ENCODE measurements around the gene USP4.
"Not testable (repeated sequence)": the region's sequence is repeated elsewhere in the genome, so short reads cannot be mapped to it uniquely, and the experiment has no call there.

USP4 gene

GRCh38 chr3:49255718-49256511 is 83.9 kb downstream of the USP4 start:
- DNase-seq (ENCODE audit: extremely low read depth, insufficient read length): no peak
- no peaks in the 10 kb centered on the region for H3K27me3 ChIP-seq (replicated peaks; ENCODE audit: control insufficient read depth, insufficient read depth, low read length)

GRCh38 chr3:49255112-49255511 is 84.7 kb downstream of the USP4 start:
- Histone ChIP-seq H3K36me3 (ENCODE audit: control insufficient read depth, insufficient read depth, low read length) (no peaks in the 10 kb centered on the region), H3K27me3 (replicated peaks; ENCODE audit: control insufficient read depth, insufficient read depth, low read length) (no peaks in the 10 kb centered on the region), H3K4me3 (replicated peaks; ENCODE audit: low read depth, low read length) (no peak overlapping the region)
- no peak for DNase-seq (ENCODE audit: extremely low read depth, insufficient read length)
- TF ChIP-seq CTCF (IDR thresholded peaks at IDR 0.05; ENCODE audit: insufficient read depth, low read length, poor library complexity, severe bottlenecking): no peak

More at GRCh38 chr3:49255718-49256511, 83.9 kb downstream of the USP4 start:
- no peaks in the 10 kb centered on the region for H3K36me3 ChIP-seq (ENCODE audit: control insufficient read depth, insufficient read depth, low read length)
- no peak for TF ChIP-seq CTCF (IDR thresholded peaks at IDR 0.05; ENCODE audit: insufficient read depth, low read length, poor library complexity, severe bottlenecking)
- no peak overlapping the region for H3K4me3 ChIP-seq (replicated peaks; ENCODE audit: low read depth, low read length)

GRCh38 chr3:49253512-49253911 is 86.3 kb downstream of the USP4 start:
- H3K36me3 ChIP-seq (ENCODE audit: control insufficient read depth, insufficient read depth, low read length): no peaks in the 10 kb centered on the region
- H3K4me3 ChIP-seq (replicated peaks; ENCODE audit: low read depth, low read length): no peak overlapping the region
- H3K27me3 ChIP-seq (replicated peaks; ENCODE audit: control insufficient read depth, insufficient read depth, low read length): no peaks in the 10 kb centered on the region
- no peak for DNase-seq (ENCODE audit: extremely low read depth, insufficient read length)
- no peak for TF ChIP-seq CTCF (IDR thresholded peaks at IDR 0.05; ENCODE audit: insufficient read depth, low read length, poor library complexity, severe bottlenecking)

- Histone ChIP-seq H3K27me3 (replicated peaks; ENCODE audit: control insufficient read depth, insufficient read depth, low read length) (no peaks in the 10 kb centered on the region), H3K36me3 (ENCODE audit: control insufficient read depth, insufficient read depth, low read length) (no peaks in the 10 kb centered on the region), H3K4me3 (replicated peaks; ENCODE audit: low read depth, low read length) (no peak overlapping the region)
- DNase-seq (ENCODE audit: extremely low read depth, insufficient read length): no peak
- no peak for TF ChIP-seq CTCF (IDR thresholded peaks at IDR 0.05; ENCODE audit: insufficient read depth, low read length, poor library complexity, severe bottlenecking)
These were observed 91.0 kb downstream of the USP4 start for GRCh38 chr3:49248840-49249227.

- TF ChIP-seq CTCF (IDR thresholded peaks at IDR 0.05; ENCODE audit: insufficient read depth, low read length, poor library complexity, severe bottlenecking): no peak
- no peak for DNase-seq (ENCODE audit: extremely low read depth, insufficient read length)
- no peaks in the 10 kb centered on the region for H3K27me3 ChIP-seq (replicated peaks; ENCODE audit: control insufficient read depth, insufficient read depth, low read length)
- no peaks in the 10 kb centered on the region for H3K36me3 ChIP-seq (ENCODE audit: control insufficient read depth, insufficient read depth, low read length)
- no peak overlapping the region for H3K4me3 ChIP-seq (replicated peaks; ENCODE audit: low read depth, low read length)
These were observed 95.2 kb downstream of the USP4 start for GRCh38 chr3:49244581-49245205.

- H3K4me3 ChIP-seq (replicated peaks; ENCODE audit: low read depth, low read length); DNase-seq (ENCODE audit: extremely low read depth, insufficient read length); H3K27me3 ChIP-seq (replicated peaks; ENCODE audit: control insufficient read depth, insufficient read depth, low read length); H3K36me3 ChIP-seq (ENCODE audit: control insufficient read depth, insufficient read depth, low read length): not testable (repeated sequence)
These were observed 99.8 kb downstream of the USP4 start for GRCh38 chr3:49240091-49240490.
